ENCODE results near the gene C1QTNF3.
"Not testable (repeated sequence)": the region's sequence is repeated elsewhere in the genome, so short reads cannot be mapped to it uniquely, and the experiment has no call there.

DNA sequence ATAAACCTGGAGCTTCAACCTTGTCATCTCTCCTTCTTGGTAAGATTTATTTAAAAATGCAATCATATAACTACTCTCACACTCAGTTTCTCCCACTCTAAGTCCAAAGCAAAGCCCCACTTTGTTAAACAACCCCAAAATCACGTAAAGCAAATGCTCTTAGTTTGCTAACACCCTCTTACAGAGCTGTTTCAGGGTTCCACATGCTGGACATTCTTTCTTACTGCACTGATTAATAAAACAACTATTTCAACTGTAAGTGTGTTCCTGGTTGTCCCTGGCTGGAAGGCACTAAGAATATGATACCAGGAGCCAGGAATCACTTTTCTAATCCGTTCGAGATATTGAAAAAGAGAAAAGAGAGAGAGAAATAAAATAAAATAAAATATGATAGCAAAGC, 31.5 kb upstream of the C1QTNF3 start:
- TF ChIP-seq, protein P1, sequence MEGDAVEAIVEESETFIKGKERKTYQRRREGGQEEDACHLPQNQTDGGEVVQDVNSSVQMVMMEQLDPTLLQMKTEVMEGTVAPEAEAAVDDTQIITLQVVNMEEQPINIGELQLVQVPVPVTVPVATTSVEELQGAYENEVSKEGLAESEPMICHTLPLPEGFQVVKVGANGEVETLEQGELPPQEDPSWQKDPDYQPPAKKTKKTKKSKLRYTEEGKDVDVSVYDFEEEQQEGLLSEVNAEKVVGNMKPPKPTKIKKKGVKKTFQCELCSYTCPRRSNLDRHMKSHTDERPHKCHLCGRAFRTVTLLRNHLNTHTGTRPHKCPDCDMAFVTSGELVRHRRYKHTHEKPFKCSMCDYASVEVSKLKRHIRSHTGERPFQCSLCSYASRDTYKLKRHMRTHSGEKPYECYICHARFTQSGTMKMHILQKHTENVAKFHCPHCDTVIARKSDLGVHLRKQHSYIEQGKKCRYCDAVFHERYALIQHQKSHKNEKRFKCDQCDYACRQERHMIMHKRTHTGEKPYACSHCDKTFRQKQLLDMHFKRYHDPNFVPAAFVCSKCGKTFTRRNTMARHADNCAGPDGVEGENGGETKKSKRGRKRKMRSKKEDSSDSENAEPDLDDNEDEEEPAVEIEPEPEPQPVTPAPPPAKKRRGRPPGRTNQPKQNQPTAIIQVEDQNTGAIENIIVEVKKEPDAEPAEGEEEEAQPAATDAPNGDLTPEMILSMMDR (IDR thresholded peaks at IDR 0.05), result not testable (repeated sequence)
- not testable (repeated sequence) for TF ChIP-seq EZH2 (IDR thresholded peaks at IDR 0.05; ENCODE audit: borderline replicate concordance, insufficient read depth, low read depth, low read length, poor library complexity, severe bottlenecking)
